ENCODE measurements around the gene RSPO3.
"Not testable (repeated sequence)": the region's sequence is repeated elsewhere in the genome, so short reads cannot be mapped to it uniquely, and the experiment has no call there.

The RSPO3 gene

DNA sequence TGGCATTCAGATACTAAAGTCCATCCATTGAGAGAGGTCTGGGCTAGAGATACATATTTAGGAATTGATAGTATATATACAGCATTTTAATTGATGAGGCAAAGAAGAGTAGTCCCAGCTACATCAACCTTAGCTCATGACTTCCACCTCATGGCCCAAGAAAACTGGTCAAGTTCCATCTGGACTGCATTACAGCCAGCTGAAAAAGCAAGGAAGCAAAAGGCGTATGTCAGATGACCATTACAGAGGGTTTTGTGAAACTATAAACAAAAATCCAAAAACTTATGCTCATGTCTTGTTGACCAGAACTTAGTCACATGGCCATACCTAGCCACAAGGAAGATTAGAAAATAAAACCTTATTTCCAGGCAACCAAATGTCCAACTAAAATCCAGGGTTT, 101.4 kb downstream of the RSPO3 start:
- Histone ChIP-seq H3K4me3 (no peak overlapping the region), H3K9ac (ENCODE audit: insufficient read length) (no peak overlapping the region), H3K36me3 (ENCODE audit: insufficient read depth, low read length) (no peaks in the 10 kb centered on the region), H3K27ac (no peak overlapping the region), H3K9me3 (ENCODE audit: low read depth, low read length) (no peaks in the 10 kb centered on the region)
- no peak for DNase-seq (ENCODE audit: low read depth, low spot score)
- no peak for TF ChIP-seq POLR2AphosphoS5 (IDR thresholded peaks at IDR 0.05; ENCODE audit: borderline replicate concordance, low read depth, low read length)
- no peak for TF ChIP-seq FOXP2 (optimal IDR thresholded peaks at IDR 0.05; ENCODE audit: control extremely low read depth, extremely low read length, insufficient read depth)

DNA sequence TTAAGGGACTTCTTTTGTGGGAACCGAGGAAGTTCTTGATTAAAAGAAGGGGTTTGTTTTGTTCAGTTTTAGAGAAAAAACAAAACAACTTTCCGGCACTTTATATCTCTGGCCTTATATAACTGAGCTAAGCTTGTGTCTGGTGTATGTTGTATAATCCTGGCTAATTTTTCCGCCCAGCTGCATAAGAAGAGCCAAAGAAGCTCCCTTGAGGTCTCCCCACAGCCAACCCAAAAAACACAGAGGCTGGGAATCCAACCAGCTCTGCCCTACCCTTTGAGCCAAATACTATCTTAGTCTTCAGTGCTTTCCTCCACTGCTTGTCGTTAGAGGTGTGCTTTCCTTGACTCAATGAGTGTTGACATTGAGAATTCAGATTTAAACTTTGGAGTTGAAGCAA, 102.7 kb downstream of the RSPO3 start:
- Histone ChIP-seq H3K9ac (ENCODE audit: insufficient read length) (no peak overlapping the region), H3K36me3 (ENCODE audit: insufficient read depth, low read length) (no peaks in the 10 kb centered on the region), H3K27ac (no peak overlapping the region), H3K4me3 (no peak overlapping the region), H3K9me3 (ENCODE audit: low read depth, low read length) (no peaks in the 10 kb centered on the region)
- TF ChIP-seq POLR2AphosphoS5 (IDR thresholded peaks at IDR 0.05; ENCODE audit: borderline replicate concordance, low read depth, low read length), result no peak
- TF ChIP-seq FOXP2 (optimal IDR thresholded peaks at IDR 0.05; ENCODE audit: control extremely low read depth, extremely low read length, insufficient read depth), result no peak
- TF ChIP-seq EZH2 (IDR thresholded peaks at IDR 0.05), result no peak
- no peak for DNase-seq (ENCODE audit: low read depth, low spot score)

DNA sequence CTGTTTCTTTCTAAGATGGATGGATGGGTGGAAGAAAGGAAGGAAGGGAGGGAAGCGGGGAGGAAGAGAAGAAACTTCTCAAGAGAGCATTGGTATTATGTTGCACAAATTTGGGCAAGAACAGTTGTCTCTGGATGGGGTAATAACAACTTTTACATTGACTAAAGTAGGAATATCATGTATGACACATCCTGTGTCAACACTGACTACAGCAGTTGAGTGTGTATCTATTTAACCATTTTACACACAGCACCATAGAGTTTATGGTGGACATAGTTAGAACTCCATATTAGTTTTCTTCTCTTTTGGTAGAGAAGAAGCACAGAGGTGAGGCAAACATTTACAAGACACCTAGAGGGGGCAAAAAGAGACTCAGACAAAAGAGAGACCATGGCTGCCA, 103.9 kb downstream of the RSPO3 start:
- Histone ChIP-seq H3K4me3 (no peak overlapping the region), H3K36me3 (ENCODE audit: insufficient read depth, low read length) (no peaks in the 10 kb centered on the region), H3K9ac (ENCODE audit: insufficient read length) (no peak overlapping the region), H3K27ac (no peak overlapping the region), H3K9me3 (ENCODE audit: low read depth, low read length) (no peaks in the 10 kb centered on the region)
- DNase-seq (ENCODE audit: low read depth, low spot score), result no peak
- TF ChIP-seq FOXP2 (optimal IDR thresholded peaks at IDR 0.05; ENCODE audit: control extremely low read depth, extremely low read length, insufficient read depth), result no peak
- TF ChIP-seq POLR2AphosphoS5 (IDR thresholded peaks at IDR 0.05; ENCODE audit: borderline replicate concordance, low read depth, low read length), result no peak
- TF ChIP-seq EZH2 (IDR thresholded peaks at IDR 0.05), result no peak

- Histone ChIP-seq H3K9me3 (ENCODE audit: low read depth, low read length) (no peaks in the 10 kb centered on the region), H3K36me3 (ENCODE audit: insufficient read depth, low read length) (no peaks in the 10 kb centered on the region), H3K9ac (ENCODE audit: insufficient read length) (no peak overlapping the region), H3K27ac (no peak overlapping the region), H3K4me3 (no peak overlapping the region)
- TF ChIP-seq POLR2AphosphoS5 (IDR thresholded peaks at IDR 0.05; ENCODE audit: borderline replicate concordance, low read depth, low read length) (no peak), EZH2 (IDR thresholded peaks at IDR 0.05) (no peak), FOXP2 (optimal IDR thresholded peaks at IDR 0.05; ENCODE audit: control extremely low read depth, extremely low read length, insufficient read depth) (no peak)
- no peak for DNase-seq (ENCODE audit: low read depth, low spot score)
These were observed 107.0 kb downstream of the RSPO3 start for GRCh38 chr6:127225497-127225896.

DNA sequence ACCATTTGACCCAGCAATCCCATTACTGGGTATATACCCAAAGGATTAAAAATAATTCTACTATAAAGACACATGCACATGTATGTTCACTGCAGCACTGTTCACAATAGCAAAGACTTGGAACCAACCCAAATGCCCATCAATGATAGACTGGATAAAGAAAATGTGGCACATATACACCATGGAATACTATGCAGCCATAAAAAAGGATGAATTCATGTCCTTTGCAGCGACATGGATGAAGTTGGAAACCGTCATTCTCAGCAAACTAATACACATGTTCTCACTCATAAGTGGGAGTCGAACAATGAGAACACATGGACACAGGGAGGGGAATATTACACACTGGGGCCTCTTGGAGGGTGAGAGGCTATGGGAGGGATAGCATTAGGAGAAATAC, 115.3 kb downstream of the RSPO3 start:
- not testable (repeated sequence) for H3K36me3 ChIP-seq (ENCODE audit: insufficient read depth, low read length); H3K27ac ChIP-seq; DNase-seq (ENCODE audit: low read depth, low spot score); H3K9me3 ChIP-seq (ENCODE audit: low read depth, low read length); H3K9ac ChIP-seq (ENCODE audit: insufficient read length); H3K4me3 ChIP-seq

DNA sequence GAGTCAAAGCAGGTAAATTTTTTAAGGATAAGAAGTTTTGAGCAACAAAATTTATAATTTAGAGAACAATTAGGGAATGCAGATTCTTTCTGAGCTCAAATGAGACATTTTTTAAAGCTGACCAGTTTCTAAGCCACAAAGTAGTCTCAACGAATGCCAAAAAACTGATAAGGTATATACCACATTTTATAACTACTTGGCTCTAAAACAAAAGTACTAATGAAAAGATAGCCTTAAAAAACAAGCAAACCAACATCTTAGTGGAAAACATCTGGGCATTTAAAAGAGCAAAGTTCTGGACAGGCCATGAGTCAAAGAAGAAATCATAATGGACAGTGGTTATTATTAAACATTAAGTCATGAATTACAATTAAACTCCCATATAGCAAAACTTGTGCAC, 125.0 kb downstream of the RSPO3 start:
- TF ChIP-seq FOXP2 (optimal IDR thresholded peaks at IDR 0.05; ENCODE audit: control extremely low read depth, extremely low read length, insufficient read depth), result no peak
- no peak for TF ChIP-seq EZH2 (IDR thresholded peaks at IDR 0.05)
- TF ChIP-seq POLR2AphosphoS5 (IDR thresholded peaks at IDR 0.05; ENCODE audit: borderline replicate concordance, low read depth, low read length), result no peak
- no peak for DNase-seq (ENCODE audit: low read depth, low spot score)
- H3K36me3 ChIP-seq (ENCODE audit: insufficient read depth, low read length), result no peaks in the 10 kb centered on the region
- no peak overlapping the region for H3K27ac ChIP-seq
- H3K9ac ChIP-seq (ENCODE audit: insufficient read length), result no peak overlapping the region
- H3K9me3 ChIP-seq (ENCODE audit: low read depth, low read length), result no peaks in the 10 kb centered on the region
- no peak overlapping the region for H3K4me3 ChIP-seq

Data from SK-N-MC (cell line).